Lung (tissue), 12 donors: ENCODE results near the gene RELN. TPM values are rescaled to one million over a fixed set of nuclear protein-coding genes. Genes with fewer than 3 reads are reported as not detected.

ENCODE experiments used
- ATAC-seq: fragments of 200-7000 bp; cut with Tn5 transposase; one replicate; pipeline ENCODE4 v1.9.1; 2020; ENCODE audit warnings: moderate number of reproducible peaks; ENCODE audit not compliant: insufficient read depth, low FRiP score
- DNase-seq, 3 donors: peaks; one replicate each; pipeline ENCODE4 v3.0.0-alpha.2; 2013 to 2017
- H3K27ac ChIP-seq, 2 donors: one replicate each; pipeline ENCODE4 v1.5.1; 2013; ENCODE audit warnings: mild to moderate bottlenecking in 2 of 2, moderate library complexity in 2 of 2, control low read depth in 1 of 2, inconsistent platforms in 1 of 2, low read depth in 1 of 2, low read length in 1 of 2
- H3K27me3 ChIP-seq, 3 donors: one replicate each; pipeline ENCODE4 v1.5.1; 2013; ENCODE audit warnings: low read length in 2 of 3; ENCODE audit not compliant: control insufficient read depth in 3 of 3, insufficient read depth in 3 of 3
- H3K36me3 ChIP-seq, 4 donors: one replicate each; pipeline ENCODE4 v1.5.1; 2013; ENCODE audit warnings: low read length in 4 of 4, mild to moderate bottlenecking in 1 of 4, moderate library complexity in 1 of 4; ENCODE audit not compliant: control insufficient read depth in 4 of 4, insufficient read depth in 4 of 4
- H3K4me1 ChIP-seq, 5 donors: one replicate each; pipeline ENCODE4 v1.5.1; 2013; ENCODE audit warnings: low read length in 5 of 5, mild to moderate bottlenecking in 2 of 5, moderate library complexity in 1 of 5; ENCODE audit not compliant: control insufficient read depth in 5 of 5, insufficient read depth in 5 of 5
- H3K4me3 ChIP-seq: one replicate; pipeline ENCODE4 v1.5.1; 2013; ENCODE audit warnings: mild to moderate bottlenecking, control low read depth, moderate library complexity
- H3K9ac ChIP-seq, 2 donors: one replicate each; pipeline ENCODE4 v1.5.1; 2013; ENCODE audit warnings: low read length in 2 of 2, control low read depth in 1 of 2; ENCODE audit not compliant: insufficient read depth in 1 of 2
- H3K9me3 ChIP-seq, 4 donors: one replicate each; pipeline ENCODE4 v1.5.1; 2013; ENCODE audit warnings: low read length in 3 of 4, mild to moderate bottlenecking in 1 of 4, moderate library complexity in 1 of 4; ENCODE audit not compliant: control insufficient read depth in 4 of 4, insufficient read depth in 3 of 4
- CTCF ChIP-seq: IDR thresholded peaks from 2 replicates; pipeline ENCODE4 v1.5.1; 2012; ENCODE audit warnings: mild to moderate bottlenecking; ENCODE audit errors: control extremely low read depth, extremely low read depth
- WGBS, 2 donors: extraction: QIAGEN DNeasy Blood & Tissue Kit; methylation state at CpG; one replicate each; pipeline ENCODE4 v1.1.7; 2013; 5-methylcytosine and 5-hydroxymethylcytosine counted together
- polyA plus RNA-seq, 2 donors: library from polyadenylated mRNA; stranded (reverse); fragments of 200-250 nt; gene quantifications; one replicate each; pipeline ENCODE4 v1.2.1, GENCODE V29; 2013
- total RNA-seq, 2 donors: library from RNA; depleted of rRNA in 1 of 2; stranded (reverse); fragments of >200 nt in 1 of 2; gene quantifications; one replicate each; pipeline ENCODE4 v1.2.1, GENCODE V29; 2014 to 2021
- donor health status: control.
- donor health status: control.
- donor health status: Bipolar disorder and iron deficiency.
- donor health status: healthy.
- donor health status: DM: yes; HTN: yes; CAD: no.

RELN gene
- total and polyA plus RNA-seq, 4 donors: 0.24 to 7.7 (median 2.0) TPM

- Histone ChIP-seq H3K4me3 (no peak overlapping the region), H3K36me3 (no peaks in the 10 kb centered on the region), H3K9me3 (peaks cover 0 to 2% (median 0%) of the 10 kb centered on the region in 4 donors), H3K27me3 (no peaks in the 10 kb centered on the region), H3K4me1 (no peaks in the 10 kb centered on the region), H3K9ac (no peak overlapping the region), H3K27ac (no peak overlapping the region)
- 55 to 62% methylated on average over 6 of the region's 6 CpGs for WGBS, 2 donors
- TF ChIP-seq CTCF: no peak
- DNase-seq (no peak), ATAC-seq (no peak)
These were observed 180.0 kb downstream of the RELN start for GRCh38 chr7:103809229-103809994.

GRCh38 chr7:103805346-103805745, 184.1 kb downstream of the RELN start:
- ATAC-seq (no peak), DNase-seq (no peak)
- Histone ChIP-seq H3K9me3 (peaks cover 0 to 2% (median 0%) of the 10 kb centered on the region in 4 donors), H3K36me3 (no peaks in the 10 kb centered on the region), H3K27me3 (no peaks in the 10 kb centered on the region), H3K9ac (no peak overlapping the region), H3K27ac (no peak overlapping the region), H3K4me3 (no peak overlapping the region), H3K4me1 (no peaks in the 10 kb centered on the region)
- TF ChIP-seq CTCF: no peak
- WGBS, 2 donors: 83 to 96% methylated on average over 2 of the region's 2 CpGs

GRCh38 chr7:103803631-103804030, 185.8 kb downstream of the RELN start:
- Histone ChIP-seq H3K27ac (no peak overlapping the region), H3K9me3 (peaks cover 0 to 2% (median 0%) of the 10 kb centered on the region in 4 donors), H3K36me3 (no peaks in the 10 kb centered on the region), H3K9ac (no peak overlapping the region), H3K27me3 (no peaks in the 10 kb centered on the region), H3K4me1 (no peaks in the 10 kb centered on the region), H3K4me3 (no peak overlapping the region)
- no peak for ATAC-seq
- 67 to 76% methylated on average over 1 of the region's 1 CpG for WGBS, 2 donors
- no peak for TF ChIP-seq CTCF
- DNase-seq: no peak
